K562 (cell line): ENCODE data around the gene GUCY2D.

Source experiments
- POLR2A ChIP-seq: fragments of 450-650 bp; conservative IDR thresholded peaks from 2 replicates; pipeline ENCODE4 v1.6.1; 2016
- TCF3 ChIP-seq: sonication (generic); formaldehyde crosslinking; IDR thresholded peaks from 2 replicates; pipeline ENCODE4 v1.4.0; 2020; ENCODE audit warnings: mild to moderate bottlenecking, missing genetic modification reagents
- TCF7L2 ChIP-seq: fragments of 150-350 bp; IDR thresholded peaks from 2 replicates; pipeline ENCODE4 v1.6.1; 2016; ENCODE audit warnings: low read depth, mild to moderate bottlenecking, low read length, moderate library complexity
- ZNF263 ChIP-seq: sonication (generic); formaldehyde crosslinking; IDR thresholded peaks from 2 replicates; pipeline ENCODE4 v1.8.0; 2022; ENCODE audit warnings: mild to moderate bottlenecking, missing genetic modification reagents, borderline replicate concordance
- TF ChIP-seq, protein P1 (sequence below): IDR thresholded peaks from 2 replicates; pipeline ENCODE4 v1.6.1; 2016; ENCODE audit warnings: missing genetic modification characterization, missing compliant biosample characterization
- TF ChIP-seq, protein P2 (sequence below), 3 experiments: IDR thresholded peaks in 2 of 3; conservative IDR thresholded peaks in 1 of 3; 2 replicates each; pipeline ENCODE4 v1.5.1; 2011 to 2012; ENCODE audit warnings: low read length in 3 of 3, mild to moderate bottlenecking in 3 of 3, control low read depth in 2 of 3, improper control_type of control experiment in 1 of 3, inconsistent platforms in 1 of 3, low read depth in 1 of 3, mixed read lengths in 1 of 3, moderate library complexity in 1 of 3; ENCODE audit not compliant: insufficient read depth in 2 of 3
- TF ChIP-seq, protein P3 (sequence below): fragments of 450-650 bp; conservative IDR thresholded peaks from 2 replicates; pipeline ENCODE4 v1.6.1; 2016; ENCODE audit warnings: missing genetic modification characterization, low read depth, mild to moderate bottlenecking, control low read depth, missing compliant biosample characterization

DNA sequence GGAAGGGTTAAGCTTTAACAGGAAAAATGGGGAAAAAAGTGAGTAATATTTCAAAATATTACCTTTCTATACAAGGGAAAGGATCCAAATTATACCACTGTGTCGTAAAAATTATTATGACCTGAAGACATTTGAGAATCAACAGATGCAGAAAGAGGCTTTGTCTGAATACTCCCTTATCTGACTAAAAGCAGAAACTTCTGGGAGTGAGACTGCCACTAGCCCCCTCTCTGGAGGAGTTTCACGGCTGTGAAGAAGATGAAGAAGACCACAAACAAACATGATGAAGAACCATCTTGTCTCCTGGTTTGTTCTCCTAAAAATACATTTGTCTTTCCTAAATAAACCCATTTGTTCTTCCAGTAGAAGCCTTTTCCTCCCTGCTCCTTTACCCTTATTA, 41.0 kb upstream of the GUCY2D start:
- TF ChIP-seq TCF7L2 = no peak
- no peak for TF ChIP-seq POLR2A
- TF ChIP-seq TCF3 (CRISPR knock-in tag) = no peak
- TF ChIP-seq ZNF263 (CRISPR knock-in tag) = no peak
- TF ChIP-seq, protein P1, sequence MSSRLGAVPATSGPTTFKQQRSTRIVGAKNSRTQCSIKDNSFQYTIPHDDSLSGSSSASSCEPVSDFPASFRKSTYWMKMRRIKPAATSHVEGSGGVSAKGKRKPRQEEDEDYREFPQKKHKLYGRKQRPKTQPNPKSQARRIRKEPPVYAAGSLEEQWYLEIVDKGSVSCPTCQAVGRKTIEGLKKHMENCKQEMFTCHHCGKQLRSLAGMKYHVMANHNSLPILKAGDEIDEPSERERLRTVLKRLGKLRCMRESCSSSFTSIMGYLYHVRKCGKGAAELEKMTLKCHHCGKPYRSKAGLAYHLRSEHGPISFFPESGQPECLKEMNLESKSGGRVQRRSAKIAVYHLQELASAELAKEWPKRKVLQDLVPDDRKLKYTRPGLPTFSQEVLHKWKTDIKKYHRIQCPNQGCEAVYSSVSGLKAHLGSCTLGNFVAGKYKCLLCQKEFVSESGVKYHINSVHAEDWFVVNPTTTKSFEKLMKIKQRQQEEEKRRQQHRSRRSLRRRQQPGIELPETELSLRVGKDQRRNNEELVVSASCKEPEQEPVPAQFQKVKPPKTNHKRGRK (tag) = no peak
- TF ChIP-seq, protein P2, sequence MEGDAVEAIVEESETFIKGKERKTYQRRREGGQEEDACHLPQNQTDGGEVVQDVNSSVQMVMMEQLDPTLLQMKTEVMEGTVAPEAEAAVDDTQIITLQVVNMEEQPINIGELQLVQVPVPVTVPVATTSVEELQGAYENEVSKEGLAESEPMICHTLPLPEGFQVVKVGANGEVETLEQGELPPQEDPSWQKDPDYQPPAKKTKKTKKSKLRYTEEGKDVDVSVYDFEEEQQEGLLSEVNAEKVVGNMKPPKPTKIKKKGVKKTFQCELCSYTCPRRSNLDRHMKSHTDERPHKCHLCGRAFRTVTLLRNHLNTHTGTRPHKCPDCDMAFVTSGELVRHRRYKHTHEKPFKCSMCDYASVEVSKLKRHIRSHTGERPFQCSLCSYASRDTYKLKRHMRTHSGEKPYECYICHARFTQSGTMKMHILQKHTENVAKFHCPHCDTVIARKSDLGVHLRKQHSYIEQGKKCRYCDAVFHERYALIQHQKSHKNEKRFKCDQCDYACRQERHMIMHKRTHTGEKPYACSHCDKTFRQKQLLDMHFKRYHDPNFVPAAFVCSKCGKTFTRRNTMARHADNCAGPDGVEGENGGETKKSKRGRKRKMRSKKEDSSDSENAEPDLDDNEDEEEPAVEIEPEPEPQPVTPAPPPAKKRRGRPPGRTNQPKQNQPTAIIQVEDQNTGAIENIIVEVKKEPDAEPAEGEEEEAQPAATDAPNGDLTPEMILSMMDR (IDR thresholded peaks at IDR 0.05 in 2 of 3, conservative IDR thresholded peaks at IDR 0.05 in 1 of 3; ENCODE audit: insufficient read depth in 2 of 3, low read depth in 1 of 3, low read length in 3 of 3) = no peak
- TF ChIP-seq, protein P3, sequence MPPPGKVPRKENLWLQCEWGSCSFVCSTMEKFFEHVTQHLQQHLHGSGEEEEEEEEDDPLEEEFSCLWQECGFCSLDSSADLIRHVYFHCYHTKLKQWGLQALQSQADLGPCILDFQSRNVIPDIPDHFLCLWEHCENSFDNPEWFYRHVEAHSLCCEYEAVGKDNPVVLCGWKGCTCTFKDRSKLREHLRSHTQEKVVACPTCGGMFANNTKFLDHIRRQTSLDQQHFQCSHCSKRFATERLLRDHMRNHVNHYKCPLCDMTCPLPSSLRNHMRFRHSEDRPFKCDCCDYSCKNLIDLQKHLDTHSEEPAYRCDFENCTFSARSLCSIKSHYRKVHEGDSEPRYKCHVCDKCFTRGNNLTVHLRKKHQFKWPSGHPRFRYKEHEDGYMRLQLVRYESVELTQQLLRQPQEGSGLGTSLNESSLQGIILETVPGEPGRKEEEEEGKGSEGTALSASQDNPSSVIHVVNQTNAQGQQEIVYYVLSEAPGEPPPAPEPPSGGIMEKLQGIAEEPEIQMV (tag) = no peak
